Raji (cell line): ENCODE measurements around the gene TAS2R38.

Experiments
- POLR2A ChIP-seq: IDR thresholded peaks from 2 replicates; pipeline ENCODE4 v1.6.1; 2011; ENCODE audit warnings: low read depth, low read length, control low read depth; ENCODE audit not compliant: insufficient read depth

TAS2R38 gene

DNA sequence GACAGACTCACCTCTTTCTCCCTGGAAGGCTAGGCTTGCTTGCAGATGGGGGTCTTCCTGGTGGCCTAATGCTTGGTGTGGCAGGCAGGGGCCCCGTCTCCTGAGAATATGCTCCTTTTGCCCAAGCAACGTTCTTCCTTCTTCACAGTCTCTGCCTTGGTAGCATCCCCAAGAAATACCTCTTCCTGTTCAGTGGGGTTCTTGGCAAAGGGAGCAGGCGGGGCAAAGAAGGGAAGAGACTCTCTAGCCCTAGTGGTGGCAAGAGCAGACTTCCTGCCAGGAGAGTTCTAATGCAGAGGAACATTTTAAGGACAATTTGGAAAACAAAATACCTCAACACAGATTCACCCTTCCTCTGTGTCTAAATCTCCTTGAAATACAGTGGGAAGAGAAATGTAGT, 26.8 kb downstream of the TAS2R38 start, which contains the start of gene CLEC5A:
Gene CLEC5A (minus strand): TSS at position 179 of the 400 bp plus-strand sequence. CDS start 682 bp downstream, outside the sequence.
- no peak for TF ChIP-seq POLR2A

DNA sequence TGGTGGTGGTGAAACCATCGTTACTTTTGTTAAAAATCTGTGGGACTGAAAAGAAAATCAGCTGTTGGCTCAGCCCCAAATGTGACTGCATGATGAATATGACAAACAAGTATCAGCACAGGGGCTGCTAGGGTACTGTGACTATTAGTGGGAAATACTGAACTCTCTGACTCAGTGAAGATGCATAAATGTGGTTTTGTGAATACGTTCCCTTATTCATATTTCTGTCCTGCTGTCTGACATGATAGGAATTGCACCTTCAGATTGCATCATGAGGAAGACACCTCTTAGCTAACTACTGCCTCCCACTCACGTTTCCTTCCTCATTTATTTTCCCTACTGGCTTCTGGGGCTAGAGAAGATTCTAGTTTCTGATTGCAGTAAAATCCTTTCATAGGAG, 28.2 kb downstream of the TAS2R38 start:
- TF ChIP-seq POLR2A = no peak

DNA sequence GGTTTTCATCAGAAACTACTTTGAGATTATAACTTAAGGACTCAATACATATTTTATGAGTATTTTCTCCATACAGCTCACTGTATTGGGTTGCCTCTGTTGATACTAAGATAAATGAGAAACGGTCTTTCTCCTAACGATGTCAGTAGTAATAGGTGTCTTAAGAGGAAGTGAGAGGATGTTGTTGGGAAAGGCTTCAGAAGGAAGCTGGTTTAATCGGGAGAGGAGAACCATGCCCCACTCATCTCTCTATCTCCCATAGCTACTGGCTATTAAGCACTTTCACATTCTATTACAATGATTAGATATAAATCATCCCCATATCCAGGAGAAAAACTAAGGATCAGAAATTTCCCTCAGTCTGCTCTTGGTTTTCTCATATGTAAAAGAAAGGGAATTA, 28.8 kb downstream of the TAS2R38 start:
- TF ChIP-seq POLR2A = no peak

DNA sequence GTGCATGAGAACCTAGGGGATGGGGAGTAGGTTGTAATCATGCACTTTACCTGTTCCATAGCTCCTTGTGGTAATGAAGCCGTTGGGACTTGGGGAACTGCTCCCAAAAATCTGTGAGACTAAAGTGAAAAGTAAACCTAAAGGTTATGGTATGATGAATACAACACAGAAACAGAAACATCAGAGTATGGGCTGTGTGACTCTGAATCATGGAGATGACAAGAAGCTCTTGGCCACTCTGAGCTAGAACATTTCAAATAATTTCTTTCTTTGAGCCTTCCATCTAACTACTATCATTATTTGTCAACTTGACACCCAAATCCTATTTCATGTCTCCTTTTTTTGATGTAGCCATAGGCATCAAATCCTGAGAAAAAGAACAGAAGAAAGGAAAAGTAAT, 29.7 kb downstream of the TAS2R38 start:
- no peak for TF ChIP-seq POLR2A

DNA sequence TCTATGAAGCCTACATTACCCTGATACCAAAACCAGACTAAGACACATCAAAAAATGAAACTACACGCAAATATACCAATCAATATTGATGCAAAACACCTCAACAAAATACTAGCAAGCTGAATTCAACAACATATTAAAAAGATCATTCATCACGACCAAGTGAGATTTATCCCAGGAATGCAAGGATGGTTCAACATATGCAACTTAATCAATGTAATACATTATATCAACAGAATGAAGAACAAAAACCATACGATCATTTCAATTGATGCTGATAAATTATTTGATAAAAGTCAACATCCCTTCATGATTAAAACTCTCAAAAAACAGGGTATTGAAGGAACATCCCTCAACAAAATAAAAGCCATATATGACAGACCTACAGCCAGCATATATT, 32.5 kb downstream of the TAS2R38 start:
- no peak for TF ChIP-seq POLR2A

DNA sequence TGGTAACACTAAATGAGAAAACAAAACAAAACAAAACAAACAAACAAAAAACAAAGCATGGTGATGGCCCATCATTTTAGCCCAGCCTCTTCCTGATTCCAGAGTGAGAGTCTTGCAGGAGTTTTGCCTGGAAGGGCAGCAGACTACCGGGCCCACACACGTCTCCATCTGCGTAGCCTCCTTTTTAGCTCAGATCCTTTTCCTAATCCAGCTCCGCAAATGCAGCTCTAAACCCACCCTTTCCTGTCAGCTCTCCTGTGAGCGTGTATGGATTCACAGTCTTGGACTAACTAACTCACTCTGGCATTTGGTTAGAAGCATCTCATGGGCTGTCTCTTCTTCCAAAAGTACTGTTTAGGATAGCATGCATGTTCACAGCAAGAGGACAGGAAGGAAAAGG, 43.4 kb downstream of the TAS2R38 start:
- no peak for TF ChIP-seq POLR2A

DNA sequence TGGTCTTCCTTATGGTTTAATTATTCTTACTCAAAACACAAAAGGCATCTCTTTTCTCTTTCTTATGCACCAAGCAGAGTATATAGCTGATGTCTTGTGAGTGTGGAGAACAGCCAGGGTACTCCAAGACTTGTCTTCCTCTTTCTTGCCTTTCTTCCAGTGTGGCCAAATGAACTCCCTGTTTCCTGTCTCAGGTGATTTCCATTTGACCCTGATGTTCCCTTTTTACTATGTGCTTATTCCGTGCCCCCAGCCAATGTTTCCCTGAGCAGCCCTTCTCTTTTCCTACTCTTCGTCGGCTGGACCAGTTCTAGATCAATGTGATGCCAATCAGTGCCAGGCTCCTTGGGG, 44.8 kb downstream of the TAS2R38 start:
- no peak for TF ChIP-seq POLR2A

DNA sequence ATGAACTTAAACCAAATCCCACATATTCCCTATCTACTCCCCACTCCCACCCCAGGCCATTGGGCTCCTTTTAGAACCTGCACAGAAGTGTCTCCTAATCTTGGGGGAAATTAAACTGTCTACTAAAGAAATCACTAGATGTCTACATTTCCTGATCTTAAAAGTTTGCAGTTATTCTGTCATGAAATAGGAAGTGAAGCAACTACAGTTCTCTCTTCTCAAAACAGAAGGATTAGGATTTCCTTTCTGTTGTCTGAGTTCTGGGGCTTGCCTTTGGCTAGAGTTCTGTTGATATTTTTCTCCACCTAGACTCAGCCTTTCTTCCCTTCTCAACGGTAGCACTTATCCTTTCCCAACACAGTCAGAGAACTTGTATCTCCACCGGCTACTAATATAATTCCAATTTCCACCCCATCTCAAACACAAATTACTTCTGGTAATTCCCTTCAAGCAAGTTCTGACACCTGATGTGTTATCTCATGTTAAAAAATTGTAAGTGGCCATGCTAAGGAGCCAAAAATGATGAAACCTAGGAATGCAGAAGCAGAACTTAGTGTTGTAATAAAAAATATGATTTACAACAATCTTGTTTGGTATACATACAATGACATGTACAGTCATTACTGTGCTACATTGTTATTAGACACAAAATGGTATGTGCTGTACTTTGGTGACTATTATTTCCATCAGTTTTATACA, 45.3 kb downstream of the TAS2R38 start:
- no peak for TF ChIP-seq POLR2A
